NOMO-1 treated with DMSO at 0.1 percent for 48 hours (cell line): ENCODE data around the gene SLC35B2.

Experiments
- DNase-seq: peaks from one replicate; lab custom pipeline; 2025; ENCODE audit not compliant: unreplicated experiment; lab: John Stamatoyannopoulos, UW

SLC35B2 gene

GRCh38 chr6:44254191-44255104, 2.9 kb downstream of the SLC35B2 start:
- DNase-seq: no peak

- peak; percentile 23 for DNase-seq
Observed at GRCh38 chr6:44253307-44254101, 3.8 kb downstream of the SLC35B2 start.

GRCh38 chr6:44251576-44252524, 5.5 kb downstream of the SLC35B2 start:
- no peak for DNase-seq

DNA sequence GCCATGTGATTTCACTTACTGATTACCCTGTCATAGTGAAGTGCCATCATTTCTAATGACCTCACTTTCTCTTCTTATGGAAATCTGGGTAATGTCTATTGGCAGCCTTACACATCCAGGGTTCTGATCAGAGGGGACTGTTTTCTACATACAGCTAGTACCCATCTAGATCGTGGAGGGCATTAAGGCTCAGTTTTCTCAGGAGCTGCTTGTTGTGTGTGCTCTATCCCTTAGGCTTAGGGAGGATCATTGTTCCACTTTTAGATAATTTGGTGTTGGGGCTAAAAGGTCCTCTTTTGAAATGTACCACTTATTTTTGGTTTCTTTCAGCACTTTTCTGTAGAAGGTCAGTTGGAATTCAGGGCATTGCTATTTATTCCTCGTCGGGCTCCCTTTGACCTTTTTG, 6.6 kb downstream of the SLC35B2 start:
- no peak for DNase-seq

- DNase-seq: no peak
Observed at GRCh38 chr6:44250067-44250717, 7.1 kb downstream of the SLC35B2 start.

DNA sequence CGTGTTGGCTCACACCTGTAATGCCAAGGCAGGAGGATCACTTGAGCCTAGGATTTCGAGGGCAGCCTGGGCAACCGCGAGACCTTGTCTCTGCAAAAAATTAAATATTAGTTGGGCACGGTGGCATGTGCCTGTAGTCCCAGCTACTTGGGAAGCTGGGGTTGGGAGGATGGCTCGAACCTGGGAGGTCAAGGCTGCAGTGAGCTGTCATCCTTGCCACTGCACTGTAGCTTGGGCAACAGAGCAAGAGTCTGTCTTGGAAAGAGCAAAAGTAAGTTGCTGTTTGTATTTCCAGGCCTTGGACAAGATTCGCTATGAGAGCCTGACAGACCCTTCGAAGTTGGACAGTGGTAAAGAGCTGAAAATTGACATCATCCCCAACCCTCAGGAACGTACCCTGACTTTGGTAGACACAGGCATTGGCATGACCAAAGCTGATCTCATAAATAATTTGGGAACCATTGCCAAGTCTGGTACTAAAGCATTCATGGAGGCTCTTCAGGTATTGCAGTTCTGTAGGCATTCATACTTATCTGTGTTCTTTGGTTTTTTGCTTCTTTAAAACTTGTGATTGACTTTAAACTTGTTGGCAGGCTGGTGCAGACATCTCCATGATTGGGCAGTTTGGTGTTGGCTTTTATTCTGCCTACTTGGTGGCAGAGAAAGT, 8.1 kb downstream of the SLC35B2 start:
- DNase-seq: no peak

GRCh38 chr6:44248579-44248978, 8.7 kb downstream of the SLC35B2 start:
- no peak for DNase-seq

- peak; percentile 48 for DNase-seq
Observed at GRCh38 chr6:44247338-44248302, 9.7 kb downstream of the SLC35B2 start.

GRCh38 chr6:44246663-44247337, 10.5 kb downstream of the SLC35B2 start, which contains the start of gene HSP90AB1:
HSP90AB1 (plus strand) TSS chr6:44247101; CDS start chr6:44248630, 1,529 bp downstream.
- peak; percentile 95 for DNase-seq

DNA sequence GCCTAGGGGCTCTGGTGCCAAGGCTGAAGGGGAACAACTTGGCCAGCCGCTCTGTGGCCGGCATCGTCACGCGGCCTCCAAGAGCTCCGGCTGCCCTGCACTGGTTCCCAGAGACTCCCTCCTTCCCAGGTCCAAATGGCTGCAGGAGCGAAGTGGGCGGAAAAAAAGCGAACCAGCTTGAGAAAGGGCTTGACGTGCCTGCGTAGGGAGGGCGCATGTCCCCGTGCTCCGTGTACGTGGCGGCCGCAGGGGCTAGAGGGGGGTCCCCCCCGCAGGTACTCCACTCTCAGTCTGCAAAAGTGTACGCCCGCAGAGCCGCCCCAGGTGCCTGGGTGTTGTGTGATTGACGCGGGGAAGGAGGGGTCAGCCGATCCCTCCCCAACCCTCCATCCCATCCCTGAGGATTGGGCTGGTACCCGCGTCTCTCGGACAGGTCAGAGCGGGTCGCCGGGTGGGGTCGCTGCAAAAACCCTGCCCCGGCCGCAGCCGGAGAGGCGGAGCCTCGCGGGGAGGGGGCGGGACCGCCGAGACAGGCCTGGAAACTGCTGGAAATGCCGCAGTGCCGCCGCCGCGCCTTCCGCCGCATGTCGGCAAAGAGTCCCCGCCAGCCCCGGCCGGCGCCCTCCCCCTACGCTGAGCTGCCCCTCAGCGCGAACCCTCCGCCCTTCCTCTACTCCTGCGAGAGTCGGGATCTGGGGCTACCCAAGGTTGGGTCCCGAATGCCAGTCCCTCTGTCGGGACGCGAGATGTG, 11.2 kb downstream of the SLC35B2 start:
- peak; percentile 56 for DNase-seq

GRCh38 chr6:44245391-44245911, 11.9 kb downstream of the SLC35B2 start:
- DNase-seq: no peak

DNA sequence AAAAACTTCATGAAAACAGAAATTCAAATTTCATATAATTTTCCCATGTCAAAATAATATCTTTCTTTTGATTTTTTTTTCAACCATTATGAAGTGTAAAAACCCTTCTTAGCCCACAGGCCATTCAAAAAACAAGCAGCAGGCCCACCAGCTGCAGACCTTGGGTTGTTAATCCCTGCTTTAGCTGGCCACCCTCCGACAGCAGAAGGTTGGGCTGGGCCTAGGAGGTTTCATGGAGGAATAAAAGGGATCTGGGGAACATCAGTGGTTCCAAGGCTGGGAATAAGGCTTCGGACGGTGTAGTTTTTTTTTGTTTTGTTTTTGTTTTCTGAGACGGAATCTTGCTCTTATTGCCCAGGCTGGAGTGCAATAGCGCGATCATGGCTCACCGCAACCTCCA, 14.0 kb downstream of the SLC35B2 start:
- no peak for DNase-seq

GRCh38 chr6:44238687-44239350, 18.5 kb downstream of the SLC35B2 start:
- no peak for DNase-seq

- peak; percentile 36 for DNase-seq
Observed at GRCh38 chr6:44237813-44238433, 19.4 kb downstream of the SLC35B2 start.

DNA sequence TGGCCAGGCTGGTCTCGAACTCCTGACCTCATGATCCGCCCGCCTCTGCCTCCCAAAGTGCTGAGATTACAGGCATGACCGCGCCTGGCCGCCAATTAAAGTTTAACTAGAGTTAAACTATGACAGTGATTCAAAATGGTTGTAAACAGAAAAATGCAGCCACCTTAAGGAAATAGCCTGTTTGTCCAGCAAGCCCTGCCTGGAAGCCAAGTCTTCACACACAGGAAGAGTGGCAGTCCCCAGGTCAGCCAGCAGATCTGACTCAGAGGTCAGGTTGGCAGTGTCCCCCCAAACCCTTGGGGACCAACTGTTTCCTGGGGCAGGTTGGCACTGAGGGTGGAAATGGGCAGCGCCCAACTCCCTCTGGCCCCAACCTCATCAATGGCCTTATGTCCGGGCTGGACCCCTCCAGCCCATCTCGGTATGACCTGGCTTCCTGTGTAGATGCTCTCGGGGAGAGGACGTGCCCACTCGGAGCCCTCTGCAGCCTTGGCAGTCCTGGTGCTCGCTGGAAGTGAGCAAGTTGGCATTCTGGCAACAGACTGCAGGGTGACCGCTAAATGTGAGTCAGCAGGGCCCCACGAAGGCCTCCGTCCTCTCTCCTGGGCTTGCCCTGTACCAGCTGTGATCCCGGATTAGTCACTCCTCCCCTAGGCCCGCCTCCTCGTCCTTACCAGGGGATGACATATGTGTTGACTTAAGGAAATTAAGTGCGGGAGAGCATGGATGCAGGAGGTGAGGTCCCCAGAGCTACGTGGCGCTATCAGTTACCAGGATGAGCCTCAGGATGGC, 20.1 kb downstream of the SLC35B2 start:
- peak; percentile 87 for DNase-seq
